Suprapubic skin (tissue), 4 donors: Measurements from ENCODE around the gene STAU1.

Experiments
- EP300 ChIP-seq: sonication (generic); formaldehyde crosslinking; IDR thresholded peaks from one replicate; pipeline ENCODE4 v1.6.1; 2017; ENCODE audit warnings: antibody characterized with exemption
- POLR2A ChIP-seq, 2 donors: fragments of 450-650 bp; IDR thresholded peaks; one replicate each; pipeline ENCODE4 v1.6.1; 2017; ENCODE audit warnings: antibody characterized with exemption in 2 of 2, mild to moderate bottlenecking in 2 of 2, moderate library complexity in 2 of 2
- POLR2AphosphoS5 ChIP-seq, 3 donors: sonication (generic); formaldehyde crosslinking; IDR thresholded peaks; one replicate each; pipeline ENCODE4 v1.6.1; 2017; ENCODE audit warnings: antibody characterized with exemption in 3 of 3
- TF ChIP-seq, protein P1 (sequence below), 2 donors: fragments of 200-600 bp in 1 of 2; fragments of 450-650 bp in 1 of 2; sonication (generic) in 1 of 2; IDR thresholded peaks; one replicate each; pipeline ENCODE4 v1.5.1; 2016 to 2019; ENCODE audit warnings: antibody characterized with exemption in 2 of 2, mild to moderate bottlenecking in 1 of 2, moderate library complexity in 1 of 2

DNA sequence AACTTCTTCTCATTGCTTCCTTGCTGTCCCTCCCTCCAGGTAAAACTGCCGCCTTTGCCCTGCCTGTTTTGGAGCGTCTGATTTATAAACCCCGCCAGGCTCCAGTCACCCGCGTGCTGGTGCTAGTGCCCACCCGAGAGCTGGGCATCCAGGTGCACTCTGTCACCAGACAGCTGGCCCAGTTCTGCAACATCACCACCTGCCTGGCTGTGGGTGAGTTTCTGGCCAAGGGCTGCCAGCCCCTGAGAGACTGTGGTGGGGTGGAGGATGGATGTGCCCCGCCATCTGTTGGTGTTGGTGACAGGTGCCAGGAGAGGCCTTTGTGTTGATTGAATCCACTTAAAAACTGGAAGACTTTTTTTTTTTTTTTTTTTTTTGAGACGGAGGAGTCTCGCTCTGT is 40.5 kb upstream of the STAU1 start:
- TF ChIP-seq, protein P1, sequence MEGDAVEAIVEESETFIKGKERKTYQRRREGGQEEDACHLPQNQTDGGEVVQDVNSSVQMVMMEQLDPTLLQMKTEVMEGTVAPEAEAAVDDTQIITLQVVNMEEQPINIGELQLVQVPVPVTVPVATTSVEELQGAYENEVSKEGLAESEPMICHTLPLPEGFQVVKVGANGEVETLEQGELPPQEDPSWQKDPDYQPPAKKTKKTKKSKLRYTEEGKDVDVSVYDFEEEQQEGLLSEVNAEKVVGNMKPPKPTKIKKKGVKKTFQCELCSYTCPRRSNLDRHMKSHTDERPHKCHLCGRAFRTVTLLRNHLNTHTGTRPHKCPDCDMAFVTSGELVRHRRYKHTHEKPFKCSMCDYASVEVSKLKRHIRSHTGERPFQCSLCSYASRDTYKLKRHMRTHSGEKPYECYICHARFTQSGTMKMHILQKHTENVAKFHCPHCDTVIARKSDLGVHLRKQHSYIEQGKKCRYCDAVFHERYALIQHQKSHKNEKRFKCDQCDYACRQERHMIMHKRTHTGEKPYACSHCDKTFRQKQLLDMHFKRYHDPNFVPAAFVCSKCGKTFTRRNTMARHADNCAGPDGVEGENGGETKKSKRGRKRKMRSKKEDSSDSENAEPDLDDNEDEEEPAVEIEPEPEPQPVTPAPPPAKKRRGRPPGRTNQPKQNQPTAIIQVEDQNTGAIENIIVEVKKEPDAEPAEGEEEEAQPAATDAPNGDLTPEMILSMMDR (IDR thresholded peaks at IDR 0.05) = no peak
- TF ChIP-seq POLR2A (IDR thresholded peaks at IDR 0.05) (no peak), POLR2AphosphoS5 (IDR thresholded peaks at IDR 0.05) (no peak), EP300 (no peak)
